GM20000 (cell line): ENCODE results near the gene NCMAP.

ENCODE experiments used
- DNase-seq: peaks from one replicate; pipeline ENCODE4 v3.0.0; 2012; ENCODE audit warnings: low spot score
- TF ChIP-seq, protein P1 (sequence below): IDR thresholded peaks from 2 replicates; pipeline ENCODE4 v1.5.1; 2012; ENCODE audit warnings: mild to moderate bottlenecking, control low read depth; ENCODE audit errors: extremely low read depth, missing control alignments

The NCMAP gene

DNA sequence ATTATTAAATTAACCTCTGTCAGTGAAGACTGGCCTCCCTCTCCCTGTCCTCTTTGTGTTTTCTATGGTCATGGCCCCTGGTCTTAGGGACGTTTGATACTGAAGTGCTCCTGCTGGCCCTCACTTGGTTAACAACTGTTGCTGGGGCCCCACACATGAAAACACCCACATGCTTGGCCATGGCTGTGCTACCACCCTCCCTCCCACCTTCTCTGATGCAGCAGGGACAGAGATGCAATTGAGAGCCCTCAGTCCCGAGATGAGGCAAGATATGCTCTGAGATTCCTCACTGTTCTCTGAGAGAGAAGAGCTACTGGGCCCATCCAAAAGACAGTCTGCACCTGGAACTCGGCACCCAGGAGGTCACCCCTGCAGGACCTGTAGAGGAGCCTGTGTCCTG lies 33.3 kb downstream of the NCMAP start:
- no peak for DNase-seq
- TF ChIP-seq, protein P1, sequence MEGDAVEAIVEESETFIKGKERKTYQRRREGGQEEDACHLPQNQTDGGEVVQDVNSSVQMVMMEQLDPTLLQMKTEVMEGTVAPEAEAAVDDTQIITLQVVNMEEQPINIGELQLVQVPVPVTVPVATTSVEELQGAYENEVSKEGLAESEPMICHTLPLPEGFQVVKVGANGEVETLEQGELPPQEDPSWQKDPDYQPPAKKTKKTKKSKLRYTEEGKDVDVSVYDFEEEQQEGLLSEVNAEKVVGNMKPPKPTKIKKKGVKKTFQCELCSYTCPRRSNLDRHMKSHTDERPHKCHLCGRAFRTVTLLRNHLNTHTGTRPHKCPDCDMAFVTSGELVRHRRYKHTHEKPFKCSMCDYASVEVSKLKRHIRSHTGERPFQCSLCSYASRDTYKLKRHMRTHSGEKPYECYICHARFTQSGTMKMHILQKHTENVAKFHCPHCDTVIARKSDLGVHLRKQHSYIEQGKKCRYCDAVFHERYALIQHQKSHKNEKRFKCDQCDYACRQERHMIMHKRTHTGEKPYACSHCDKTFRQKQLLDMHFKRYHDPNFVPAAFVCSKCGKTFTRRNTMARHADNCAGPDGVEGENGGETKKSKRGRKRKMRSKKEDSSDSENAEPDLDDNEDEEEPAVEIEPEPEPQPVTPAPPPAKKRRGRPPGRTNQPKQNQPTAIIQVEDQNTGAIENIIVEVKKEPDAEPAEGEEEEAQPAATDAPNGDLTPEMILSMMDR, result no peak

DNA sequence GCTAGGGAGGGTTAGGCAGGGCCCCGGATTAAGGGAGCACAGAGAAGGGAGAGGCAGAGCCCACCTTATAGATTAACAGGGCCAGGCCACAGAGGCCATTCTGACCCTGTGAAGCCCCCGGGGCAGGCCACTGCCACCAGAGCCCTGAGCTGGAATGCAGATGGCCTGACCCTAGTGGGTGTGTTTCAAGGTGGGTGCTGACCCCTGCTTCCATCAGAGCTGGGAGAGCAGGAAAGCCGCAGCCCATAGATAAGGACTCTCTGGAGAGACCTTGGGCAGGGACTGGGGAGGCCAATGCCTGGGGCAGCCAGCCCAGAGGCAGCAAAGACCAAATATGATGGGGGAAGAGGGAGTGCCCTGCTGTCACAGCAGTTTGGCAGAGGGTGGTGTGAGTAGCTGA lies 35.9 kb downstream of the NCMAP start:
- TF ChIP-seq, protein P1, result no peak
- no peak for DNase-seq

DNA sequence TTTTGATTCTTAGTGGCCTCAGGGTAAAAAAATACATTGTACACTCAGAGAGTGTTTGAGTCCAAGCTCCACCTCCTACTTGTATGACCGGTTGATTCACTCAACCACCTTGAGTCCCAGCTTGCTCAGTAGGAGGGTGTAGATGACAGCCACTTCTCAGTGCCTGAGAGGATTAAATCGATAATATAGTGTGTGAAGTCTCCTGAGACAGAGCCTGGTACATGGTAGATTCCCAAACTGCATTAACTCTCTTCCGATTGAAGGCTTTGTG lies 38.4 kb downstream of the NCMAP start:
- TF ChIP-seq, protein P1, result no peak
- DNase-seq, result no peak

DNA sequence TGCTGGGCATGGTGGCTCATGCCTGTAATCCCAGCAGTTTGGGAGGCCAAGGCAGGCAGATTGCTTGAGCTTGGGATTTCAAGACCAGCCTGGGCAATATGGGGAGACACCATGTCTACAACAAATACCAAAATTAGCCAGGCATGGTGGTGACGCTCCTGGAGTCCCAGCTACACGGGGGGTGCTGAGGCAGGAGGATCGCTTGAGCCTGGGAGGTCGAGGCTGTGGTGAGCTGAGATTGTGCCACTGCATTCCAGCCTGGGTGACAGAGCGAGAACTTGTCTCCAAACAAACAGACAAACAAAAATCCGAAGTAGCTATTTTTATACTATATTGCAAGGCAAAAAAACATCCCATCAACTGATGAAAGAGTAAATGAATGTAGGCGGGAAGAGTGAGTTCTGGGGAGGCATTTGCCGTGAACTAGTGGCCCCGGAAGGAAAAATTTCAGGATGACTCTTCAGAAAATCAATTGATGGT lies 40.6 kb downstream of the NCMAP start:
- DNase-seq, result no peak
- TF ChIP-seq, protein P1, result no peak

DNA sequence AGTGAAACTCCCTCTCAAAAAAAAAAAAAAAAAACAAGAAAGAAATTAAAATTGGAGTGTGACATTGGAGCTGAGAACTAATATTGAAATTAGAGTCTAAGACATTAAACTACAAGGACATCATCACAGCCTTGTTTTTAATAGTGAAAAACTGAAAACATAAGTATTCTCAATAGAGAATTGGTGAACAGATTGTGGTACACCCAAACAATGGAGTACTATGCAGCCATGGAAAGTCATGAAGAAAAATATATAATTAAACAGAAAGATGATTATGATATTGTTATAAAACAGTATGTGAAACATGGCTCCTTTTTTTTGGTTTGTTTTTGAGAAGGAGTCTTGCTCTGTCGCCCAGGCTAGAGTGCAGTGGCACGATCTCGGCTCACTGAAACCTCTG lies 43.4 kb downstream of the NCMAP start:
- DNase-seq, result no peak
- TF ChIP-seq, protein P1, result no peak

DNA sequence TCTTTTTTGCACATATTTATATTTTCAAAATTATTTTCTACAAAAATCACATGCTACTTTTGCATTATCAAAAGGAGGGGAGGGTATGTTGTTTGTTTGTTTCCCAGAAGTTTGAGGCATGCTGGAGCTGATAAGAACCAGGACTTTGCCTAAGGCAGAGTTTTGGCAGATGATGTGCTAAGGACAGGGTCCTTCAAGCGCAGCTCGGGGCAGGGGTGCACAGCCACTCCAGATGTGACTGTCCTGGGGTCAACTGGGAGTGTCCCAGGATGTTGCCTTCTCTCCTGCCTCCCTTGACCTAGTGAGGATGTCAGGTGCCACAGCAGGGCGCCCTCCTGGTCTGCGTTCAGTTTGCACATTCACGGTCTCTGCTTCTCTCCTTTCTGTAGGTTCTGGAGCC lies 44.7 kb downstream of the NCMAP start:
- no peak for DNase-seq
- TF ChIP-seq, protein P1, result no peak

DNA sequence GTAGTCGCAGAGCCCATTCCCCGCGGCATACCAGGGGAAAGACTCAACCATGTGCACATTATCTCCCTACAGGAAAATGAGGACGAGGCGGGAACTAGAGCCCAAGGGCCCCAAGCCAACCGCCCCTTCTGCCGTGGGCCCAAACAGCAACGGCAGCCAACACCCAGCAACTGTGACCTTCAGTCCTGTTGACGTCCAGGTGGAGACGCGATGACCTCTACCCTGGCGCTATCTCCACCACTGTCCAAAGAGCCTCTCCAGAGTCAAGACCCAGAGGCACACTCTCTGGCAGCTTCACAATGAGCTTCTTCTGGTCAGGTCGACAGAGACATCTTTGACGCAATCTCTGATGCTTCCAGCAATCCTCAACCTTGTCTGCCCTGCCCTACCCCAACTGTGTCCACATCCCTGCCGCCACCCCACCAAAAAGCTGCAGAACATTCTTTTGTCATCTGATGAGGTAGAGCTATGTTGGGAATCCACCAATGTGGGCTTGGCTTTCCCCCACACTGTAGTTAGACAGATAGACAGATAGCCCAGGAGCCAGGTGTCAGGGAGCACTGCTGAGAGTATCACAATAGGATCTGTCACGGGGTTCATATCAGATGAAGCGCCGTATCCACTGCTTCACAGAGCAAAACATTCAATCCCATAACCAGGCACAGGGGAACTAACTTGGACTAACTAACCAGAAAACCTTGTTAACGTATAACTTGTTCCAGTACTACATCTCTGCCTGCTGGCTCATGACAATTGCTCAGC lies 49.8 kb downstream of the NCMAP start:
- DNase-seq, result no peak
- TF ChIP-seq, protein P1, result no peak
